Left colon (tissue), 2 donors: ENCODE data around the gene ZXDB. TPM values are rescaled to one million over a fixed set of nuclear protein-coding genes. Genes with fewer than 3 reads are reported as not detected.

ENCODE experiments used
- ATAC-seq: fragments of 200-7000 bp; cut with Tn5 transposase; one replicate; pipeline ENCODE4 v1.9.1; 2020; ENCODE audit warnings: mild to moderate bottlenecking, moderate library complexity
- DNase-seq, 2 donors: peaks; one replicate each; pipeline ENCODE4 v3.0.0-alpha.2; 2020
- intact Hi-C, 2 donors: fragments of 100-400 bp; cut with DNase I in 1 of 2; cut with micrococcal nuclease in 1 of 2; formaldehyde crosslinking; loops; one replicate each; pipeline versions ENCODE4 v1.11.2 to v1.14.0; 2022; cut with DNase I, micrococcal nuclease
- total RNA-seq, 2 donors: library from RNA; stranded (reverse); fragmentation: NEBNext Ultra II Directional; extraction: Animal tissue kit (Norgen Biotek cat#: 25700); gene quantifications; one replicate each; pipeline ENCODE4 v1.2.1, GENCODE V29; 2021
- donor health status: DM: no; HTN: no; CAD: no.
- donor health status: DM: yes; HTN: yes; CAD: no.

Gene ZXDB
- total RNA-seq, 2 donors from 2014 or later, result 5.2 to 7.5 TPM

DNA sequence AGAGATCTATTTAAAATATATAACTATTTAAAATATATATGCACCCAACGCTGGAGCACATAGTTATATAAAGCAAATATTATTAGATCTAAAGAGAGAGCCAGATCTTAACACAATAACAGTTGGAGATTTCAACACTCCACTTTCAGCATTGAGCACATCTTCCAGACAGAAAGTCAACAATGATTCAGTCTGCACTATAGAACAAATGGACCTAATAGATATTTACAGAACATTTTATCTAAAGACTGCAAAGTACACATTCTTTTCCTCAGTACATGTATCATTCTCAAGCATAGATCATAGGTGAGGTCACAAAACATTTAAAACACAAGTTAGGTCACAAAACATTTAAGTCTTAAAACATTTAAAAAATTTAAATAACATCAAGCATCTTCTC is 51.9 kb downstream of the ZXDB start:
- ATAC-seq, result no peak
- DNase-seq, result no peak
- intact Hi-C loops, result no loop called here

DNA sequence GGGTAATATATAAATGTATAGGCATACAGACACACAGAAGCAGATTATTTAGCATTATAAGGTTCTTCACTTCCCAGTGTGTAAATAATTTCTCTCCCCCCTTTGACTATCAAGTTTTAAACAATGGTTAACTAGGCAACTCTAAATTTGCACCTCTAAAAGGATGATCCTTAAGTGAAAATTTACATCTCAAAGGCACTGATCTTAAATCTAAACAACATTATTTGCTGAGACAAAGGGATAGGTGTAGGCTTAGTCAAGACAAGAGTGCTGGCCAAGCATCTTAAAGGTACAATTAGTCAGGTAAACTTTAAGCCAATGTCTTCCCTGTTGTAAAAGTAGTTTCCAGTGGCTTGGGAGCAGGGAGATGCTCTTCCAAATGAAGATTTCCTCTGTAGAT is 55.2 kb downstream of the ZXDB start:
- DNase-seq (no peak), ATAC-seq (no peak)
- intact Hi-C loops, result no loop called here

Other genes with a start within 250 kb of the ZXDB start
- not detected for gene NLRP2B, start 88.2 kb downstream of the ZXDB start, total RNA-seq